Ovary (tissue), 3 donors: Measurements from ENCODE around the gene PDS5A.

Source experiments
- CTCF ChIP-seq, 3 donors: fragments of 450-650 bp in 2 of 3; fragments of 200-600 bp in 1 of 3; IDR thresholded peaks; one replicate each; pipeline versions ENCODE4 v1.5.1 to v1.8.0; 2016 to 2022; ENCODE audit warnings: antibody characterized with exemption in 3 of 3, mild to moderate bottlenecking in 1 of 3
- POLR2A ChIP-seq: fragments of 450-650 bp; IDR thresholded peaks from one replicate; pipeline ENCODE4 v1.6.1; 2017; ENCODE audit warnings: antibody characterized with exemption, mild to moderate bottlenecking, moderate library complexity
- donor health status: DM: no; HTN: no; CAD: no.

- TF ChIP-seq CTCF (IDR thresholded peaks at IDR 0.05) (no peak), POLR2A (no peak)
Observed at GRCh38 chr4:39933671-39934590, 43.8 kb downstream of the PDS5A start.
